ENCODE data around the gene IKZF3.
"Not testable (repeated sequence)": the region's sequence is repeated elsewhere in the genome, so short reads cannot be mapped to it uniquely, and the experiment has no call there.

IKZF3 gene

GRCh38 chr17:39769974-39770587 is 94.0 kb downstream of the IKZF3 start:
- Mint-ChIP-seq H3K27ac (peak overlapping the region; percentile 95), H3K36me3 (ENCODE audit: low read depth) (peaks cover 94% of the 10 kb centered on the region), H3K4me1 (ENCODE audit: low read depth) (peaks cover 99% of the 10 kb centered on the region), H3K27me3 (no peaks in the 10 kb centered on the region), H3K9me3 (peaks cover 4% of the 10 kb centered on the region), H3K4me3 (peak overlapping the region; percentile 55)
- DNase-seq = no peak

- Mint-ChIP-seq H3K4me1 (ENCODE audit: low read depth) (peaks cover 95% of the 10 kb centered on the region), H3K27me3 (no peaks in the 10 kb centered on the region), H3K36me3 (ENCODE audit: low read depth) (peaks cover 94% of the 10 kb centered on the region), H3K27ac (peak overlapping the region; percentile 95), H3K4me3 (peak overlapping the region; percentile 44), H3K9me3 (peaks cover 4% of the 10 kb centered on the region)
- DNase-seq = no peak
Measured at GRCh38 chr17:39767147-39767546, 97.0 kb downstream of the IKZF3 start.

GRCh38 chr17:39765766-39766165 is 98.3 kb downstream of the IKZF3 start:
- Mint-ChIP-seq H3K4me1 (ENCODE audit: low read depth) (peaks cover 94% of the 10 kb centered on the region), H3K27me3 (no peaks in the 10 kb centered on the region), H3K9me3 (peaks cover 4% of the 10 kb centered on the region), H3K4me3 (no peak overlapping the region), H3K27ac (peak overlapping the region; percentile 95), H3K36me3 (ENCODE audit: low read depth) (peaks cover 93% of the 10 kb centered on the region)
- DNase-seq = no peak

GRCh38 chr17:39765175-39765574 is 98.9 kb downstream of the IKZF3 start:
- peaks cover 92% of the 10 kb centered on the region for H3K4me1 Mint-ChIP-seq (ENCODE audit: low read depth)
- H3K4me3 Mint-ChIP-seq = no peak overlapping the region
- H3K36me3 Mint-ChIP-seq (ENCODE audit: low read depth) = peaks cover 91% of the 10 kb centered on the region
- H3K9me3 Mint-ChIP-seq = peaks cover 4% of the 10 kb centered on the region
- H3K27me3 Mint-ChIP-seq = no peaks in the 10 kb centered on the region
- DNase-seq = no peak
- H3K27ac Mint-ChIP-seq = peak overlapping the region; percentile 95

GRCh38 chr17:39764171-39764570 is 99.9 kb downstream of the IKZF3 start:
- Mint-ChIP-seq H3K4me1 (ENCODE audit: low read depth) (peaks cover 91% of the 10 kb centered on the region), H3K27ac (peak overlapping the region; percentile 33)

GRCh38 chr17:39763051-39763820 is 100.9 kb downstream of the IKZF3 start:
- peaks cover 91% of the 10 kb centered on the region for H3K4me1 Mint-ChIP-seq (ENCODE audit: low read depth)
- H3K27ac Mint-ChIP-seq = peak overlapping the region; percentile 94
- peaks cover 4% of the 10 kb centered on the region for H3K9me3 Mint-ChIP-seq
- H3K36me3 Mint-ChIP-seq (ENCODE audit: low read depth) = peaks cover 93% of the 10 kb centered on the region
- no peak overlapping the region for H3K4me3 Mint-ChIP-seq
- DNase-seq = no peak
- no peaks in the 10 kb centered on the region for H3K27me3 Mint-ChIP-seq

More at GRCh38 chr17:39764171-39764570, 99.9 kb downstream of the IKZF3 start:
- H3K9me3 Mint-ChIP-seq, H3K4me3 Mint-ChIP-seq, DNase-seq, H3K27me3 Mint-ChIP-seq: not testable (repeated sequence)
- peaks cover 93% of the 10 kb centered on the region for H3K36me3 Mint-ChIP-seq (ENCODE audit: low read depth)

- peak; percentile 39 for DNase-seq
- peaks cover 4% of the 10 kb centered on the region for H3K9me3 Mint-ChIP-seq
- peaks cover 91% of the 10 kb centered on the region for H3K4me1 Mint-ChIP-seq (ENCODE audit: low read depth)
- no peaks in the 10 kb centered on the region for H3K27me3 Mint-ChIP-seq
- H3K4me3 Mint-ChIP-seq = peak overlapping the region; percentile 20
- peak overlapping the region; percentile 94 for H3K27ac Mint-ChIP-seq
- H3K36me3 Mint-ChIP-seq (ENCODE audit: low read depth) = peaks cover 81% of the 10 kb centered on the region
Measured at GRCh38 chr17:39761861-39762496, 102.1 kb downstream of the IKZF3 start.

- Mint-ChIP-seq H3K4me3 (peak overlapping the region; percentile 56), H3K4me1 (ENCODE audit: low read depth) (peaks cover 87% of the 10 kb centered on the region)
Measured at GRCh38 chr17:39759204-39759603, 104.9 kb downstream of the IKZF3 start.

GRCh38 chr17:39757931-39758873 is 105.9 kb downstream of the IKZF3 start:
- Mint-ChIP-seq H3K4me1 (ENCODE audit: low read depth) (peaks cover 83% of the 10 kb centered on the region), H3K27ac (peak overlapping the region; percentile 97), H3K4me3 (peak overlapping the region; percentile 56), H3K9me3 (no peaks in the 10 kb centered on the region), H3K36me3 (ENCODE audit: low read depth) (peaks cover 47% of the 10 kb centered on the region), H3K27me3 (no peaks in the 10 kb centered on the region)
- peak; percentile 71 for DNase-seq

More at GRCh38 chr17:39759204-39759603, 104.9 kb downstream of the IKZF3 start:
- peak overlapping the region; percentile 97 for H3K27ac Mint-ChIP-seq
- peak; percentile 34 for DNase-seq
- H3K9me3 Mint-ChIP-seq = no peaks in the 10 kb centered on the region
- H3K36me3 Mint-ChIP-seq (ENCODE audit: low read depth) = peaks cover 56% of the 10 kb centered on the region
- H3K27me3 Mint-ChIP-seq = no peaks in the 10 kb centered on the region

- Mint-ChIP-seq H3K27me3 (no peaks in the 10 kb centered on the region), H3K4me3 (peak overlapping the region; percentile 23), H3K9me3 (no peaks in the 10 kb centered on the region), H3K27ac (peak overlapping the region; percentile 97), H3K36me3 (ENCODE audit: low read depth) (peaks cover 37% of the 10 kb centered on the region), H3K4me1 (ENCODE audit: low read depth) (peaks cover 81% of the 10 kb centered on the region)
- DNase-seq = peak; percentile 30
Measured at GRCh38 chr17:39757176-39757662, 106.9 kb downstream of the IKZF3 start.

GRCh38 chr17:39756380-39757079 is 107.6 kb downstream of the IKZF3 start:
- no peaks in the 10 kb centered on the region for H3K9me3 Mint-ChIP-seq
- peak overlapping the region; percentile 97 for H3K27ac Mint-ChIP-seq
- no peak for DNase-seq
- H3K4me3 Mint-ChIP-seq = peak overlapping the region; percentile 57
- peaks cover 81% of the 10 kb centered on the region for H3K4me1 Mint-ChIP-seq (ENCODE audit: low read depth)
- no peaks in the 10 kb centered on the region for H3K27me3 Mint-ChIP-seq
- H3K36me3 Mint-ChIP-seq (ENCODE audit: low read depth) = peaks cover 30% of the 10 kb centered on the region

GRCh38 chr17:39755554-39756379 is 108.3 kb downstream of the IKZF3 start:
- H3K36me3 Mint-ChIP-seq (ENCODE audit: low read depth) = peaks cover 24% of the 10 kb centered on the region
- H3K27ac Mint-ChIP-seq = peak overlapping the region; percentile 97
- DNase-seq = peak; percentile 77
- peak overlapping the region; percentile 57 for H3K4me3 Mint-ChIP-seq
- no peaks in the 10 kb centered on the region for H3K9me3 Mint-ChIP-seq
- peaks cover 81% of the 10 kb centered on the region for H3K4me1 Mint-ChIP-seq (ENCODE audit: low read depth)
- H3K27me3 Mint-ChIP-seq = no peaks in the 10 kb centered on the region
